Measurements from ENCODE around the gene PAX8. TPM values are rescaled to one million over a fixed set of nuclear protein-coding genes. Genes with fewer than 3 reads are reported as not detected.

Gene PAX8
- total and polyA plus RNA-seq, 4 donors, result 0.28 to 5.9 (median 2.3) TPM

DNA sequence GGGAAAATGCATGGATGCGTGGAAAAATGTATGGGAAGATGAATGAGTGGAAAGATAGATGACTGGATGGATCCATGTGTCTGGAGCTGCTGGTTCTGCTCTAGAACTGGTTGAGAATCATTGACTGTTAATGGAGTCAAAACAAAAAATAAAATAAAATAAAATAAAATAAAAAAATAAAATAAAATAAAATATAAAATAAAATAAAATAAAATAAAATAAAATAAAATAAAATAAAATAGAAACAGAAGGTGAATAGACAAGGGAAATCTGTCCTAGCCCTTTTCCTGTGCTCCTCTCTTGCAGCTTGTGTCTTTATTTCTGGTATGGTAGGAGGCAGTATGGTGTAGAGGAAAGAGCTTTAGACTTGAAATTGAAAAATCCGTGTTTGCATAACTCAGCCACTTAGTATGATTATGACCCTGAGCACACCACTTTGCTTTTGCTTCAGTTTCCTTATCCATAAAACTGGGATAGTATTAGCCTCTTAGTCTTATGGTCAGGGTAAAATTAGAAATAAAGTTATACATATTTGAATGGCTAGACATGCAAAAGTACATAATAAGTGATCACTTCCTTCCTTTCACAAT is 54.0 kb downstream of the PAX8 start:
- no peak overlapping the region for H3K27ac ChIP-seq (ENCODE audit: low read depth in 1 of 2, low read length in 1 of 2)
- DNase-seq (no peak), ATAC-seq (ENCODE audit: insufficient read depth, low FRiP score) (no peak)
- no peak overlapping the region for H3K9ac ChIP-seq (ENCODE audit: insufficient read depth in 1 of 2, low read length in 2 of 2)
- no peaks in the 10 kb centered on the region for H3K9me3 ChIP-seq (ENCODE audit: control insufficient read depth in 4 of 4, insufficient read depth in 3 of 4, low read length in 3 of 4)
- H3K36me3 ChIP-seq (ENCODE audit: control insufficient read depth in 4 of 4, insufficient read depth in 4 of 4, low read length in 4 of 4), result no peaks in the 10 kb centered on the region
- no peaks in the 10 kb centered on the region for H3K27me3 ChIP-seq (ENCODE audit: control insufficient read depth in 3 of 3, insufficient read depth in 3 of 3, low read length in 2 of 3)
- TF ChIP-seq, protein P1, sequence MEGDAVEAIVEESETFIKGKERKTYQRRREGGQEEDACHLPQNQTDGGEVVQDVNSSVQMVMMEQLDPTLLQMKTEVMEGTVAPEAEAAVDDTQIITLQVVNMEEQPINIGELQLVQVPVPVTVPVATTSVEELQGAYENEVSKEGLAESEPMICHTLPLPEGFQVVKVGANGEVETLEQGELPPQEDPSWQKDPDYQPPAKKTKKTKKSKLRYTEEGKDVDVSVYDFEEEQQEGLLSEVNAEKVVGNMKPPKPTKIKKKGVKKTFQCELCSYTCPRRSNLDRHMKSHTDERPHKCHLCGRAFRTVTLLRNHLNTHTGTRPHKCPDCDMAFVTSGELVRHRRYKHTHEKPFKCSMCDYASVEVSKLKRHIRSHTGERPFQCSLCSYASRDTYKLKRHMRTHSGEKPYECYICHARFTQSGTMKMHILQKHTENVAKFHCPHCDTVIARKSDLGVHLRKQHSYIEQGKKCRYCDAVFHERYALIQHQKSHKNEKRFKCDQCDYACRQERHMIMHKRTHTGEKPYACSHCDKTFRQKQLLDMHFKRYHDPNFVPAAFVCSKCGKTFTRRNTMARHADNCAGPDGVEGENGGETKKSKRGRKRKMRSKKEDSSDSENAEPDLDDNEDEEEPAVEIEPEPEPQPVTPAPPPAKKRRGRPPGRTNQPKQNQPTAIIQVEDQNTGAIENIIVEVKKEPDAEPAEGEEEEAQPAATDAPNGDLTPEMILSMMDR (IDR thresholded peaks at IDR 0.05; ENCODE audit: control extremely low read depth, extremely low read depth), result no peak
- no peak overlapping the region for H3K4me3 ChIP-seq
- peaks cover 0 to 7% (median 0%) of the 10 kb centered on the region in 5 donors for H3K4me1 ChIP-seq (ENCODE audit: control insufficient read depth in 5 of 5, insufficient read depth in 5 of 5, low read length in 5 of 5)
- WGBS, 2 donors, result 59 to 75% methylated on average over 2 of the region's 2 CpGs

DNA sequence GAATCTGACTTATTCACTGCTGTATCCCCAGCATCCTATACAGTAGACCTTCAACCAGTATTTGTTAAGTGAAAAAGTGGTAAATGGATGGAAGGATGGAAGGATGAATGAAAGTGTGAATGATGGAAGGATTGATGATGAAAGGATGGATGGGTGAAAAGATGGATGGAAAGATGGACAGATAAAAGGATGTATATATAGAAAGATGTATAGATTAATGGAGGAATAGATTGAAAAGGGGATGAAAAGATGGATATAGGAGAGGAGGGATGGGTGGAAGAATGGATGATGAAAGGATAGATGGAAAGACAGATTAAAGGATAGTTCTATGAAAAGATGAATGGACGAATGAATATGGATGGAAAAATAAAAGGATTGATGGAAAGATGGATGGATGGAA is 54.9 kb downstream of the PAX8 start:
- no peaks in the 10 kb centered on the region for H3K9me3 ChIP-seq (ENCODE audit: control insufficient read depth in 4 of 4, insufficient read depth in 3 of 4, low read length in 3 of 4)
- no peak overlapping the region for H3K9ac ChIP-seq (ENCODE audit: insufficient read depth in 1 of 2, low read length in 2 of 2)
- H3K36me3 ChIP-seq (ENCODE audit: control insufficient read depth in 4 of 4, insufficient read depth in 4 of 4, low read length in 4 of 4), result no peaks in the 10 kb centered on the region
- peaks cover 0 to 12% (median 0%) of the 10 kb centered on the region in 5 donors for H3K4me1 ChIP-seq (ENCODE audit: control insufficient read depth in 5 of 5, insufficient read depth in 5 of 5, low read length in 5 of 5)
- WGBS, 2 donors, result 99 to 100% methylated on average over 1 of the region's 1 CpG
- H3K27me3 ChIP-seq (ENCODE audit: control insufficient read depth in 3 of 3, insufficient read depth in 3 of 3, low read length in 2 of 3), result no peaks in the 10 kb centered on the region
- no peak overlapping the region for H3K27ac ChIP-seq (ENCODE audit: low read depth in 1 of 2, low read length in 1 of 2)
- ATAC-seq (ENCODE audit: insufficient read depth, low FRiP score) (no peak), DNase-seq (no peak)
- TF ChIP-seq, protein P1 (IDR thresholded peaks at IDR 0.05; ENCODE audit: control extremely low read depth, extremely low read depth), result no peak
- no peak overlapping the region for H3K4me3 ChIP-seq

DNA sequence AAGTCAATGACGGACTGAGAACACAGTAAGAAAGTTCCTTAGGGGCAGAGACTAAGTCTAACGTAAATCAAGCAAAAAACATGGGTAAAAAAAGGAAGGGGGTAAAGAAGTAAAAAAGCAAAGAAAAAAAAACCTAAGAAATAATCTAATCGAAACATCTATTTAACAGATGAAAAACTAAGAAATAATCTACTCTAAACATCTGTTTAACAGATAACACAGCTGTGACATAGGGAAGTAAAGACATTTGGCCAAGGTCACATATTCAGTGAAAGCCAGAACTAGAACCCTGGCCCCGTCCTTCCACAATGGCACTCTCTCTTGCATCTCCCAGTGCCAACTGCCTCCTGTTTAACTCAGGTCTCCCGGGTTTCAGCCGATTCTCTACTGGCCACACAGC is 56.9 kb downstream of the PAX8 start:
- Histone ChIP-seq H3K9me3 (ENCODE audit: control insufficient read depth in 4 of 4, insufficient read depth in 3 of 4, low read length in 3 of 4) (no peaks in the 10 kb centered on the region), H3K4me1 (ENCODE audit: control insufficient read depth in 5 of 5, insufficient read depth in 5 of 5, low read length in 5 of 5) (peaks cover 0 to 19% (median 0%) of the 10 kb centered on the region in 5 donors), H3K27me3 (ENCODE audit: control insufficient read depth in 3 of 3, insufficient read depth in 3 of 3, low read length in 2 of 3) (no peaks in the 10 kb centered on the region), H3K4me3 (no peak overlapping the region), H3K36me3 (ENCODE audit: control insufficient read depth in 4 of 4, insufficient read depth in 4 of 4, low read length in 4 of 4) (no peaks in the 10 kb centered on the region), H3K27ac (ENCODE audit: low read depth in 1 of 2, low read length in 1 of 2) (no peak overlapping the region), H3K9ac (ENCODE audit: insufficient read depth in 1 of 2, low read length in 2 of 2) (no peak overlapping the region)
- TF ChIP-seq, protein P1 (IDR thresholded peaks at IDR 0.05; ENCODE audit: control extremely low read depth, extremely low read depth), result no peak
- 62 to 76% methylated on average over 6 of the region's 6 CpGs for WGBS, 2 donors
- ATAC-seq (ENCODE audit: insufficient read depth, low FRiP score) (no peak), DNase-seq (no peak)
